ENCODE data around the gene BROX. TPM values are rescaled to one million over a fixed set of nuclear protein-coding genes. Genes with fewer than 3 reads are reported as not detected.
A peak's percentile ranks its signal among the peaks of the same experiment; 100 is the strongest.

Gene BROX
- total RNA-seq, 2 experiments from 2014 or later = 51.3 to 52.3 TPM

DNA sequence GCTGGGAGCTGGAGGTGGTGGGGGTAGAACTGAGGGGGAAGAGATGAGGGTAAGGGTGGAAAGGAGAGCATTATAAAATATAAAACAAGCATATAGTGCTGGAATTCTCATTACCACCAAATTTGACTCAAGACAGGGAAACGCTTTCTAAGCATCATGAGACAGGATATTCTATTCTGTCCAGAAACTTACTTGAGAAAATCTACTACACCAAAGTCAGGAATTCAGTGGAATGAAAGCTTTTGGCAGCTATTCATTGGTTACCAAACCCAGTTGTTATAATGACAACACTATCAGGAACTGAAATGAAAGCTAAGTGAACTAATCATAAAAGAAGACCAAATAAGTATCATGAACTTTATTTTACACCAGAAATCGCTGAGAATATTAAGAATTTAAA, 14.5 kb upstream of the BROX start:
- no peak overlapping the region for H3K4me3 ChIP-seq (ENCODE audit: low read length)
- intact Hi-C loops (cut with DNase I, micrococcal nuclease) = no loop called here
- no peak overlapping the region for H3K27ac Mint-ChIP-seq
- no peak overlapping the region for H3K4me3 Mint-ChIP-seq
- no peak for DNase-seq
- ChIA-PET POLR2A (no interaction called here), CTCF (no interaction called here)
- H3K27me3 ChIP-seq (ENCODE audit: control insufficient read depth in 1 of 2, insufficient read depth in 2 of 2, low read length in 2 of 2) = no peaks in the 10 kb centered on the region
- TF ChIP-seq, protein P1, sequence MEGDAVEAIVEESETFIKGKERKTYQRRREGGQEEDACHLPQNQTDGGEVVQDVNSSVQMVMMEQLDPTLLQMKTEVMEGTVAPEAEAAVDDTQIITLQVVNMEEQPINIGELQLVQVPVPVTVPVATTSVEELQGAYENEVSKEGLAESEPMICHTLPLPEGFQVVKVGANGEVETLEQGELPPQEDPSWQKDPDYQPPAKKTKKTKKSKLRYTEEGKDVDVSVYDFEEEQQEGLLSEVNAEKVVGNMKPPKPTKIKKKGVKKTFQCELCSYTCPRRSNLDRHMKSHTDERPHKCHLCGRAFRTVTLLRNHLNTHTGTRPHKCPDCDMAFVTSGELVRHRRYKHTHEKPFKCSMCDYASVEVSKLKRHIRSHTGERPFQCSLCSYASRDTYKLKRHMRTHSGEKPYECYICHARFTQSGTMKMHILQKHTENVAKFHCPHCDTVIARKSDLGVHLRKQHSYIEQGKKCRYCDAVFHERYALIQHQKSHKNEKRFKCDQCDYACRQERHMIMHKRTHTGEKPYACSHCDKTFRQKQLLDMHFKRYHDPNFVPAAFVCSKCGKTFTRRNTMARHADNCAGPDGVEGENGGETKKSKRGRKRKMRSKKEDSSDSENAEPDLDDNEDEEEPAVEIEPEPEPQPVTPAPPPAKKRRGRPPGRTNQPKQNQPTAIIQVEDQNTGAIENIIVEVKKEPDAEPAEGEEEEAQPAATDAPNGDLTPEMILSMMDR (IDR thresholded peaks at IDR 0.05) = no peak
- peaks cover 26% of the 10 kb centered on the region for H3K4me1 Mint-ChIP-seq (ENCODE audit: low read depth)
- no peaks in the 10 kb centered on the region for H3K4me1 ChIP-seq (ENCODE audit: insufficient read depth, low read length)
- no peaks in the 10 kb centered on the region for H3K27me3 Mint-ChIP-seq
- no peak for ATAC-seq (ENCODE audit: poor library complexity)
- H3K27ac ChIP-seq (ENCODE audit: low read depth in 1 of 2, low read length in 2 of 2) = no peak overlapping the region
- H3K36me3 ChIP-seq (ENCODE audit: insufficient read depth, low read length) = peaks cover 39% of the 10 kb centered on the region
- H3K9me3 Mint-ChIP-seq = no peaks in the 10 kb centered on the region
- H3K9me3 ChIP-seq (ENCODE audit: control insufficient read depth in 1 of 2, insufficient read depth in 1 of 2, low read length in 2 of 2) = no peaks in the 10 kb centered on the region
- peaks cover 54% of the 10 kb centered on the region for H3K36me3 Mint-ChIP-seq (ENCODE audit: low read depth)

DNA sequence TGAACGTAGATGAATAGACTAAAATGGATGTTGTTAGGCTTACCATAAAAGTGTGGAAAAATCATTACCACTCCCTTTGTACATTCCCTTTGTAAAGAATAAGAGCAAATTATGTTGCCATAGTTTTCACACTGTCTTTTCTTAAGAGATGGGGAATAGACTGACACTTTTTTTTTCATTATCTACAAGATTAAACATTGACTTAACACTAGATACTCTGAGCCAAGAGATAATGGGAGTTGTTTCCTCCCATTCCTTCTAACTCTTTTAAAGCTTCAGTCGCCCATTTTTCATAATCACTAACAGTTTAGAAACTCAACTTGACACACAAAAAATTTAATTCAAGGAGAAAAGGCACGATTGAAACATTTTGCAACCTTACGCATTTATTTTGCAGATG, 10.2 kb upstream of the BROX start:
- intact Hi-C loops (cut with DNase I, micrococcal nuclease) = no loop called here
- Mint-ChIP-seq H3K9me3 (no peaks in the 10 kb centered on the region), H3K36me3 (ENCODE audit: low read depth) (peaks cover 77% of the 10 kb centered on the region), H3K27ac (no peak overlapping the region), H3K27me3 (no peaks in the 10 kb centered on the region), H3K4me3 (no peak overlapping the region), H3K4me1 (ENCODE audit: low read depth) (peaks cover 47% of the 10 kb centered on the region)
- ChIA-PET CTCF (no interaction called here), POLR2A (no interaction called here)
- DNase-seq (no peak), ATAC-seq (ENCODE audit: poor library complexity) (no peak)
- H3K36me3 ChIP-seq (ENCODE audit: insufficient read depth, low read length) = peaks cover 43% of the 10 kb centered on the region
- TF ChIP-seq, protein P1 (IDR thresholded peaks at IDR 0.05) = no peak
- H3K9me3 ChIP-seq (ENCODE audit: control insufficient read depth in 1 of 2, insufficient read depth in 1 of 2, low read length in 2 of 2) = no peaks in the 10 kb centered on the region
- peaks cover 5% of the 10 kb centered on the region for H3K4me1 ChIP-seq (ENCODE audit: insufficient read depth, low read length)
- H3K4me3 ChIP-seq (ENCODE audit: low read length) = no peak overlapping the region
- H3K27me3 ChIP-seq (ENCODE audit: control insufficient read depth in 1 of 2, insufficient read depth in 2 of 2, low read length in 2 of 2) = no peaks in the 10 kb centered on the region
- H3K27ac ChIP-seq (ENCODE audit: low read depth in 1 of 2, low read length in 2 of 2) = no peak overlapping the region

DNA sequence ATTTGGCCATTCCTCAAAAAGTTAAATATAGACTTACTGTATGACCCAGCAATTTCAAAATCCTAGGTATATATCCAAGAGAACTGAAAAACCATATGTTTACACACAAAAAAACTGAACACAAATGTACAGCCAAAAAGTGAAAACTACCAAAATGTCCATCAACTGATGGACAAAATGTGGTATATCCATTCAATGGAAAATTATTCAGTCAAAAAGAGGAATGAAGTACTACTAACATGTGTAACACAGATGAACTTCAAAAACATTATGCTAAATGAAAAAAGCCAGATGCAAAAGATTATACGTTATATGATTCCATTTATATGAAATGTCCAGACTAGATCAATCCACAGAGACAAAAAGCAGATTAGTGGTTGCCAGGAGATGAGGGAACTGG, 8.1 kb upstream of the BROX start:
- Histone ChIP-seq H3K4me1 (ENCODE audit: insufficient read depth, low read length) (peaks cover 12% of the 10 kb centered on the region), H3K27ac (ENCODE audit: low read depth in 1 of 2, low read length in 2 of 2) (no peak overlapping the region), H3K36me3 (ENCODE audit: insufficient read depth, low read length) (peaks cover 45% of the 10 kb centered on the region), H3K9me3 (ENCODE audit: control insufficient read depth in 1 of 2, insufficient read depth in 1 of 2, low read length in 2 of 2) (no peaks in the 10 kb centered on the region), H3K4me3 (ENCODE audit: low read length) (no peak overlapping the region), H3K27me3 (ENCODE audit: control insufficient read depth in 1 of 2, insufficient read depth in 2 of 2, low read length in 2 of 2) (no peaks in the 10 kb centered on the region)
- Mint-ChIP-seq H3K4me1 (ENCODE audit: low read depth) (peaks cover 54% of the 10 kb centered on the region), H3K9me3 (no peaks in the 10 kb centered on the region), H3K27ac (peak overlapping the region; percentile 48), H3K4me3 (no peak overlapping the region), H3K36me3 (ENCODE audit: low read depth) (peaks cover 71% of the 10 kb centered on the region), H3K27me3 (no peaks in the 10 kb centered on the region)
- ChIA-PET CTCF (interaction anchor here (1.0 kb wide), 1 partner anchor 8 kb away, joined by 5 read pairs; the partner anchor contains the start of genes AIDA and BROX), POLR2A (interaction anchor here (1.3 kb wide), 1 partner anchor 9 kb away, joined by 9 read pairs; no protein-coding TSS in a partner anchor)
- no peak for DNase-seq
- TF ChIP-seq, protein P1 (IDR thresholded peaks at IDR 0.05) = no peak
- no peak for ATAC-seq (ENCODE audit: poor library complexity)
- intact Hi-C loops (cut with DNase I, micrococcal nuclease) = no loop called here
